Pancreas (tissue), 10 donors: ENCODE data around the gene S100Z. TPM values are rescaled to one million over a fixed set of nuclear protein-coding genes. Genes with fewer than 3 reads are reported as not detected.

ENCODE experiments used
- ATAC-seq, 4 donors: fragments of 200-7000 bp; cut with Tn5 transposase; one replicate each; pipeline versions ENCODE4 v1.8.0 to v1.9.1; 2020; ENCODE audit warnings: mild to moderate bottlenecking in 4 of 4, moderate library complexity in 4 of 4
- DNase-seq, 6 donors: peaks; one replicate each; pipeline ENCODE4 v3.0.0-alpha.2; 2020
- FAIRE-seq: peaks from 2 replicates; lab custom pipeline; 2012; peaks lifted over from hg19 to GRCh38; lab: Jason Lieb, UNC
- H3K27ac ChIP-seq, 4 donors: fragments of 200-600 bp; sonication (generic); 1 replicate in 3 of 4; 2 replicates in 1 of 4; pipeline versions ENCODE4 v1.5.0 to v1.8.0; 2020
- H3K27me3 ChIP-seq, 4 donors: fragments of 200-600 bp; one replicate each; pipeline ENCODE4 v1.8.0; 2021
- H3K36me3 ChIP-seq, 3 donors: fragments of 200-600 bp; sonication (generic) in 1 of 3; one replicate each; pipeline versions ENCODE4 v1.5.0 to v1.8.0; 2020 to 2021
- H3K4me1 ChIP-seq, 3 donors: fragments of 200-600 bp; one replicate each; pipeline ENCODE4 v1.8.0; 2021
- H3K4me3 ChIP-seq, 4 donors: fragments of 200-600 bp; sonication (generic) in 2 of 4; one replicate each; pipeline versions ENCODE4 v1.5.0 to v1.8.0; 2020 to 2021
- H3K9me3 ChIP-seq, 4 donors: fragments of 200-600 bp; one replicate each; pipeline ENCODE4 v1.8.0; 2021
- WGBS, 2 donors: extraction: QIAGEN DNeasy Blood & Tissue Kit; methylation state at CpG; one replicate each; pipeline ENCODE4 v1.1.7; 2013; 5-methylcytosine and 5-hydroxymethylcytosine counted together
- intact Hi-C, 3 donors: fragments of 100-400 bp; cut with DNase I; formaldehyde crosslinking; loops; one replicate each; pipeline versions ENCODE4 v1.11.1 to v1.14.2; 2022
- polyA plus RNA-seq, 2 donors: library from polyadenylated mRNA; stranded (reverse); fragments of 200-250 nt; gene quantifications; one replicate each; pipeline ENCODE4 v1.2.3, GENCODE V29; 2013
- total RNA-seq, 6 donors: library from RNA; stranded (reverse); fragmentation: NEBNext Ultra II Directional in 4 of 6; extraction: Animal tissue kit (Norgen Biotek cat#: 25700) in 4 of 6; gene quantifications; one replicate each; pipeline versions ENCODE4 v1.2.1 to v1.2.4, GENCODE V29; 2021 to 2023
- TF ChIP-seq, protein P1 (sequence below), 4 donors: fragments of 200-600 bp; sonication (generic) in 3 of 4; IDR thresholded peaks; one replicate each; pipeline versions ENCODE4 v1.5.0 to v1.8.0; 2021; ENCODE audit warnings: antibody characterized with exemption in 4 of 4
- donor health status: healthy with polysubstance abuse.
- donor health status: DM: no; HTN: no; CAD: no; lungs with moderate emphysema.
- donor health status: DM: no; HTN: no; CAD: no.
- donor health status: control.
- donor health status: control.
- donor health status: Bipolar disorder and iron deficiency.
- donor health status: DM: yes; HTN: yes; CAD: no.
- donor health status: DM: no; HTN: no; CAD: no.
- donor health status: DM: no; HTN: no; CAD: no.
- donor health status: DM: yes; HTN: yes; CAD: no.

The S100Z gene
- total and polyA plus RNA-seq, 8 donors = 0.16 to 1.2 (median 0.41) TPM; not detected in 3

DNA sequence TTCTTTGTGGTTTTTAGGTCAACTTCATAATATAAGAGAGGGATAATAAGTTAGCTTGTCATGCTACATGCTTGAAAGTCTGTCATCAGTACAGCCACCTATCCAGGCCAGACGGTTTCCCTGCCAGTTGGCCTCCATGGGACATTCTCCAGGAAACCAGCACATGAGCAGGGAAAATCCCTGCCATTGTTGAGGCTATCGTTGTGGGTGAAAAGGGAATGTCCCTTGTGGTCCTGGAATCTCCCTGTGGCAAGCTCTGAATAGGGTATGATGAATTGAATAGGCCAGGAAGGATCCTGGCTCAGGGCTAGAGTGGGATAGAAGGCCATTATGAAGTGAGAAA, 18.7 kb upstream of the S100Z start:
- DNase-seq (peak in 2 of 6 donors; percentile 11 to 20), ATAC-seq (peak in 3 of 4 donors; percentile 61 to 86 (median 62)), FAIRE-seq (no peak)
- no peak overlapping the region for H3K4me3 ChIP-seq
- no peak overlapping the region for H3K27ac ChIP-seq
- H3K36me3 ChIP-seq = peaks cover 0 to 6% (median 0%) of the 10 kb centered on the region in 3 donors
- intact Hi-C loops = no loop called here
- H3K4me1 ChIP-seq = no peaks in the 10 kb centered on the region
- no peaks in the 10 kb centered on the region for H3K9me3 ChIP-seq
- TF ChIP-seq, protein P1, sequence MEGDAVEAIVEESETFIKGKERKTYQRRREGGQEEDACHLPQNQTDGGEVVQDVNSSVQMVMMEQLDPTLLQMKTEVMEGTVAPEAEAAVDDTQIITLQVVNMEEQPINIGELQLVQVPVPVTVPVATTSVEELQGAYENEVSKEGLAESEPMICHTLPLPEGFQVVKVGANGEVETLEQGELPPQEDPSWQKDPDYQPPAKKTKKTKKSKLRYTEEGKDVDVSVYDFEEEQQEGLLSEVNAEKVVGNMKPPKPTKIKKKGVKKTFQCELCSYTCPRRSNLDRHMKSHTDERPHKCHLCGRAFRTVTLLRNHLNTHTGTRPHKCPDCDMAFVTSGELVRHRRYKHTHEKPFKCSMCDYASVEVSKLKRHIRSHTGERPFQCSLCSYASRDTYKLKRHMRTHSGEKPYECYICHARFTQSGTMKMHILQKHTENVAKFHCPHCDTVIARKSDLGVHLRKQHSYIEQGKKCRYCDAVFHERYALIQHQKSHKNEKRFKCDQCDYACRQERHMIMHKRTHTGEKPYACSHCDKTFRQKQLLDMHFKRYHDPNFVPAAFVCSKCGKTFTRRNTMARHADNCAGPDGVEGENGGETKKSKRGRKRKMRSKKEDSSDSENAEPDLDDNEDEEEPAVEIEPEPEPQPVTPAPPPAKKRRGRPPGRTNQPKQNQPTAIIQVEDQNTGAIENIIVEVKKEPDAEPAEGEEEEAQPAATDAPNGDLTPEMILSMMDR (IDR thresholded peaks at IDR 0.05) = no peak
- no peaks in the 10 kb centered on the region for H3K27me3 ChIP-seq
- 41 to 42% methylated on average over 2 of the region's 2 CpGs for WGBS, 2 donors

DNA sequence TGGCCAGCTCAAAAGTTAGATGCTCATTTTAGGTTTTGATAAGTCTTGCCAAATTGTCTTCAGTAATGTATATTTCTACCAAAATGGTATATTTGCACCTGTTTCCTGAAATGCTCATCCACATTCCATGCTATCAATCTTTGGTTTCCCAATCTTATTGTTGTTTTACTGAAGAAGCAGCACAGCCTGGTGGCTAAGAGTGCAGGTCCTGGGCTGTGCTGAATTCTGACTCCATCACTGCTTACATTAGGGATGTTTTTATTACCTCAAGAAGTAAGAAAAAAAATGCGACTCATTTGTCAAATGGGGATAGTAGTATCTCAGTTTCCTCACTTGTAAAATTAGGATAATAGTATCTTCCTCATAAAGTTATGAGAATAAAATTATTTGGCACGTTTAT, 13.6 kb upstream of the S100Z start:
- H3K36me3 ChIP-seq = peaks cover 0 to 6% (median 0%) of the 10 kb centered on the region in 3 donors
- FAIRE-seq (no peak), DNase-seq (no peak), ATAC-seq (no peak)
- no peaks in the 10 kb centered on the region for H3K27me3 ChIP-seq
- H3K4me1 ChIP-seq = no peaks in the 10 kb centered on the region
- intact Hi-C loops = no loop called here
- no peak overlapping the region for H3K27ac ChIP-seq
- H3K9me3 ChIP-seq = no peaks in the 10 kb centered on the region
- 74 to 81% methylated on average over 2 of the region's 2 CpGs for WGBS, 2 donors
- no peak overlapping the region for H3K4me3 ChIP-seq
- TF ChIP-seq, protein P1 (IDR thresholded peaks at IDR 0.05) = no peak

DNA sequence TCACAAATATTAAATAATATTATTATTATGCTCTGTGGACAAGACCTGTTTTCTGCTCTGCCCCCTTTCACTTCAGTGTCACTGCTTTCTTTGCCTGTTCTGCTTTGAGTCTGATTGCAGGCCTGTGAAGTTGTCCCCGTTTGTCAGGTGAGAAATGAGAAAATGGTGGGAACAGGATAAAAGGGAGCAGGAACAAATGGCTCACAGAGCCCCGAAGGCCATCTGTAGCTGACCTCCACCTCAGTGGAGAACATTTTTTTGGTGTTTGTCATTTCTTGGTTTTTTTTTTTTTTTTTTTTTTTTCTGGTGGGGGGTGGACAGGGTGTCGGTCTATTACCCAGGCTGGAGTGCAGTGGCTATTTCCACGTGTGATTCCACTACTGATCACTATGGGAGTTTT, 13.2 kb upstream of the S100Z start:
- Histone ChIP-seq H3K4me3 (no peak overlapping the region), H3K27ac (no peak overlapping the region), H3K27me3 (no peaks in the 10 kb centered on the region), H3K4me1 (no peaks in the 10 kb centered on the region), H3K9me3 (no peaks in the 10 kb centered on the region), H3K36me3 (peaks cover 0 to 6% (median 0%) of the 10 kb centered on the region in 3 donors)
- 66 to 68% methylated on average over 4 of the region's 4 CpGs for whole genome bisulfite sequencing, 2 donors
- DNase-seq (no peak), FAIRE-seq (no peak), ATAC-seq (no peak)
- intact Hi-C loops = no loop called here
- TF ChIP-seq, protein P1 (IDR thresholded peaks at IDR 0.05) = no peak

DNA sequence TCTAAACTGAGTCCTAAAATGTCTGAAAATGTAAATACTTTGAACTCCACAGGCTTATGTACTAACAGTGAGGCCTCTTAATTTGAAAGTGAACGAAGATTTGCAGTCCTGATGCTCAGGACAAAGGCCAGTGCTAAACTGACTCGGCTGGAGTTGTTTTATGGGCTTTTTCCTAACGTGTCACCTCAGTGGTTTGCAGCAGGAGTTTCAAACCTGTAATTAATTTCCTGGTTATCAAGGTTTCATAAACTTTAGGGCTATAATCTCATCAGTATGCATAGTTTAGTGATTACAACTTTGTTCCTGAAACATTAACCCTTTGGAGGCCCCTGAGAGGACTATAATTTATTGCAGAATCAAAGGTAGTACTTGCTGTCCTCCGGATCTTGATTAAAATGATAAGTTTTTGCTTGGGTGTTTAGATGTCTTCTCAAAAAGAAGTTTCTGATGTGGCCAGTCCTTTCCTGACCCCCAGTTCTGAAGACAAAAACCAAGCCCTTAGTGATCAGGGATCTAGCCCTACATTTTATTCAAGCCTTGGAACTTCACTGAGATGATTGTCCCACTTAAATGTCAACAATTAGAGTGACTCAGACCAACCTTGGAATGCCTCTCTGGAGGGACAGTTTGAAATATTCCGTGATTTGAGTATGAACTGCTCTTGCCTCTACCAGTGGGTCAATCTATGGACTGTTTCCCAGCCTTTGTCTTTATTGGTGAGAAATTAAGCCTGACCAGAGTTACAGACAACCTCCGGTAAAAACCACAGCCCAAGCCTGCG, 11.1 kb upstream of the S100Z start:
- peak; percentile 79 to 86 (median 83) for ATAC-seq

More for the DNA sequence above, 11.1 kb upstream of the S100Z start:
- TF ChIP-seq, protein P1 (IDR thresholded peaks at IDR 0.05) = no peak
- no peaks in the 10 kb centered on the region for H3K27me3 ChIP-seq
- H3K36me3 ChIP-seq = peaks cover 0 to 6% (median 0%) of the 10 kb centered on the region in 3 donors
- H3K4me3 ChIP-seq = no peak overlapping the region
- intact Hi-C loops = no loop called here
- peak overlapping the region; percentile 26 to 81 (median 53) for H3K27ac ChIP-seq
- FAIRE-seq = peak; percentile 20
- 48 to 49% methylated on average over 7 of the region's 7 CpGs for WGBS, 2 donors
- no peaks in the 10 kb centered on the region for H3K4me1 ChIP-seq
- peak in 1 of 6 donors; percentile 26 for DNase-seq
- no peaks in the 10 kb centered on the region for H3K9me3 ChIP-seq
